GM18498 (cell line): Measurements from ENCODE around the gene TMEM121B.
A peak's percentile ranks its signal among the peaks of the same experiment; 100 is the strongest.
"Not testable (repeated sequence)": the region's sequence is repeated elsewhere in the genome, so short reads cannot be mapped to it uniquely, and the experiment has no call there.

Source experiments
- ATAC-seq: cut with Tn5 transposase; IDR thresholded peaks from one replicate; pipeline ENCODE4 v1.9.1; 2021; ENCODE audit warnings: mild to moderate bottlenecking, moderate library complexity; ENCODE audit not compliant: unreplicated experiment

The TMEM121B gene

GRCh38 chr22:17121233-17122195 lies at the start of gene TMEM121B:
Gene TMEM121B (minus strand): TSS chr22:17121360. CDS start chr22:17121127, 233 bp downstream.
- no peak for ATAC-seq

DNA sequence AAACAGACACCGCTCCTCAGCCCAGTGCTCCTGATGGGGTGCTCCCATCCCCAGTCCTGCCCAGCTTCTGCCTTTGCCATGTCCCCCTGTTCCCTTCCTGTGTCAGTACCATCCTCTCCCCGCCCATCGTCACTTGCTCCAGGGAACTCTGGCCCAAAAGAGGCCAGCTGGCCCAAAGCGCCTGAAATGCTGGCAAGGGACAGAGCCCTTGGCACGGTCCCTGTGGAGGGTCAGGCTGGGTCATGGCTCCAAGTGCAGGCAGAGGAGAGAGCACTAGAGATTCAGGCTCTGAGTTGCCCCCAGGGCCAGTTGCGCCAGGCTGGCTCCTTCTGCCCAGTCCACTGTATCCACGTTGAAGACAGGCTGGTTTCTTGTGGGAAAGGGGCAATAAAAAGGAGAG lies 46.3 kb upstream of the TMEM121B start:
- no peak for ATAC-seq

GRCh38 chr22:17164392-17165024 lies 43.3 kb upstream of the TMEM121B start:
- ATAC-seq, result no peak

- no peak for ATAC-seq
Observed at GRCh38 chr22:17162731-17163130, 41.6 kb upstream of the TMEM121B start.

GRCh38 chr22:17161991-17162390 lies 40.8 kb upstream of the TMEM121B start:
- ATAC-seq, result no peak

DNA sequence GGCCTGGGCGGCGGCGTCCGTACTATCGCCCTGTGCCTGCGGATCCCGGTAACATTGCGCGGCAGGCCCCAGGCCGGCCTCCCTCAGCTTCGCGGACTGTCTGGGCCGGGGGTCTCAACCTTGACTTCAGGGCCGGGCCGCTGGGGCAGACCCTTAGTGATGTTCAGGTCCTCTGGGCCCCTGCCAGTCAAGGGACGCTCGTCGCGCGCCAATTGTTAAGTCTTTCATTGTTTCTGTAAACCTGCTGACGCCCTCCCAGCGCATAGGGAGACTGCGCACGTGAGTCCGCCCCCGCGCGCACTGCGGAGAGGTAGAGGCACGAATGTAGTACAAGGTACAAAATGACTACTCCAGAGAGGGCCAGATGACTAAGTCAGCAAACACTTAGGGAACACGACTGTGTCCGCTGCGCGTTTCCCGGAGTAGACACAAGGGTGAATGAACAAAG lies 38.4 kb upstream of the TMEM121B start:
- peak; percentile 14 for ATAC-seq

DNA sequence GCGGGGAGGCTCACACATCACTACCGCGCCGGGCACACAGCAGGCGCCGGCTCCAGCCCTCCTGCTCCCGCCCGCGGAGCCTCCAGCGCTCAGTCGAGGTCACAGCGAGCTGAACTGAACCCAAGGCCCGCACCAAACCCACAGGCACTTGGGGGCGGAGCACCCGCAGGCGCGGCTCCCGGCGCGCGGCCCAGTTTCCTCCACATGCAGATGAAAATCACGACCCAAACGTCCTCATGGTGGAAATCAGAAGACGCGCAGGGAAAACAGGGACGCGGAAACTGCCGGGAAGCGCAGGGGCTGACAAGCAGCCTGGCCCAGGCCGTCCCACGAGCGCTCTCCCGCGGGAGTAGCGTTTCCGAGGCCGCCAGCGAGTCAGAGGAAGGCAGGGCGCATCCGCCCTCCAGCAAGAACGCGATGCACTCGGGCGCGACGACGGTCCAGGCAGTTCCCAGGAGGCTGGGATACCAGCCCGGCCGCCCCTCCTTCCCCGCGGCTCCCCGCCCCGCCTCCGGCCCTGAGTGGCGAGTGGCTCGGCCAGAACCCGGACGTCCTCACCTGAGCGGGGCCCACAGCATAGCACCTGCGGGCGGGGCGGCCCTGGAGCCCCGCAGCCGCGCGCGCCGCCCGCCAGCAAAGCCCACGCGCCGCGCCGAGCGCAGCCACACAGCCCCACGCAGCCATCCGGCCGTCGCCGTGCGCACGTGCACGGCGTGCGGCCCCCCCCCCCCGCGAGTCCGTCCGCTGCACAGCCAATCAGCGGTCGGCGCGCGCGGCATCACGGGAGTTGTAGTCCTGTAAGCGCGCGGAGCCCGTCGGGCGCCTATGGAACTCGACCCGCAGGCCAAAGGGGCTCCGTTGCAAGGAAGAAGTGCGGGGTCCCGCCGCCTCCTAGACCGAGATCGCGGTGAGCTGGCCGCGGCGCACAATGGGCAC lies 37.7 kb upstream of the TMEM121B start, which contains the start of gene HDHD5:
TSS of gene HDHD5 (minus strand) at position 710 of the 936 bp plus-strand sequence. CDS start at position 684, 26 bp downstream.
- peak; percentile 69 for ATAC-seq

DNA sequence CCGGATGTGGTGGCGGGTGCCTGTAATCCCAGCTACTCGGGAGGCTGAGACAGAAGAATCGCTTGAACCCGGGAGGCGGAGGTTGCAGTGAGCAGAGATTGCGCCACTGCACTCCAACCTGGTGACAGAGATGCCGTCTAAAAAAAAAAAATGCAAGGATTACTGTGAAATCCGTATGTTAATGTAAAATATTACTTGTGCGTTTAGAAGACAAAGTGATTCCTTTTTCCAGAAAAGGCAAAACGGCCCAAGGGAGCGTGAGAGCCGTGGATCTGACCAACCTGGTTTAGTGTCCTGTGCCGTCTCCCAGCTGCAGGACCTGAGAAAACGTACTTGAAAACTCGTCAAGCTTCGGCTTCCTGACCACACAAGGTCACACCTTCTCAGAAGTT lies 37.0 kb upstream of the TMEM121B start:
- no peak for ATAC-seq

DNA sequence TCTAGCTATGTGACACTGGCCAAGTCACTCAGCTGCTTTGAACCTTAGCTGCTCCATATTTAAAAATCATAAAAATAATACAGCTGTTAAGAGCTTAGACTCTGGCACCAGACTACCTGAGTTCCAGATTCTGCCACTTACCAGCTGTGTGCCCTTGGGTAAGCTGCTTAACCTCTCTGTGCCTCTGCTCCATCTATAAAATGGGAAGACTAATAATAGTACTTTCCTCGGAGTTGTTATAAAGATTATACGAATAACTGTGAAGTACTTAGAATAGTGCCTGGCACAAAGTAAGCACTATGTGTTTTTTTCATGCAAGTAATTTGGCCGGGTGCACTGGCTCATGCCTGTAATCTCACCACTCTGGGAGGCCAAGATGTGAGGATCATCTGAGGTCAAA lies 36.6 kb upstream of the TMEM121B start:
- ATAC-seq, result no peak

GRCh38 chr22:17155941-17156340 lies 34.8 kb upstream of the TMEM121B start:
- no peak for ATAC-seq

GRCh38 chr22:17152971-17153370 lies 31.8 kb upstream of the TMEM121B start:
- no peak for ATAC-seq

- ATAC-seq, result no peak
Observed at GRCh38 chr22:17152340-17152739, 31.2 kb upstream of the TMEM121B start.

GRCh38 chr22:17149076-17149815 lies 28.1 kb upstream of the TMEM121B start:
- ATAC-seq, result no peak

GRCh38 chr22:17147458-17147857 lies 26.3 kb upstream of the TMEM121B start:
- not testable (repeated sequence) for ATAC-seq

DNA sequence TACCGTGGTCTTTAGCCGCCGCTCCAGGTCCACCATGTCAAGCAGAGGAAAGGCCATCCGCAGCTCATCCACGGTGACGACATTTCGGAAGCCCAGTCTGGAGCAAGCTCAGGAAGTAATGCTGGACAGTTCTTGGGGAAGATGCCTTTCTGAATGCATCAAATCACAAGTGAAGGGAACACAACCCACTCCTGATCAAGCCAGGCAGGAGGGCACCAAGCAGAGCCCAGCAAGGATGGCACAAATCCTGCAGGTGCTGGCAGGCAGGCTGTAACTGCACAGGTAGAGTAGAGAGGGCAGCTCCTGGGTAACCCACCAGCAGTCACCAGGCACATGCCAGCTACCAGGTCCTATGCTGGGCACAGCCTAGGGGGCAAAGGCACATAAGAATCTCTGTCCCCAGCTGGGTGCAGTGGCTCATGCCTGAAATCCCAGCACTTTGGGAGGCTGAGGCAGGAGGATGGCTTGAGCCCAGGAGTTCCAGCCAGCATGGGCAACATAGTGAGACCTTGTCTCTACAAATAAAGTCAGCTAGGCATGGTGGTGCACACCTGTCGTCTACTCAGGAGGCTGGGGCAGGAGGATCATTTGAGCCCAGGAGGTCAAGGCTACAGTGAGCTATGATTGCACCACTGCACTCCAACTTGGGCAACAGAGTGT lies 24.0 kb upstream of the TMEM121B start:
- no peak for ATAC-seq

DNA sequence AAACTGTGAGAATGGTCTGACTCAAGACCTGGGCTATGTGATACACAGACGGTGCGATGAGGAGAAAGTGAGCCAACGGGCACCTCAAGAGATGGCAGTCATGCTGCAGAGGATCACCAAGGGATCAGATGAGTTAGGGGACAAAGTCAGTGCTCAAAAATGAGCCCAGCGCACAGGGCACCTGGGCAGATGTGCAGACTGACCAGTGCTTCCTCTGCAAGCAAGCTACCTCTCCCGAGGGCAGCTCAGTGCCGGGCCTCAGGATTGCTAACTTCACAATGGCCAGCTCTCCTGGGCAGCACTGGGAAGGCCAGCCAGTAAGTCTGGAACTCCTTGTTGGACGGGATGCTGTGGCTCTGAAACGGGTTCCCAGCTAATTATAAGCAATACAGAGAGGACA lies 22.7 kb upstream of the TMEM121B start:
- no peak for ATAC-seq

DNA sequence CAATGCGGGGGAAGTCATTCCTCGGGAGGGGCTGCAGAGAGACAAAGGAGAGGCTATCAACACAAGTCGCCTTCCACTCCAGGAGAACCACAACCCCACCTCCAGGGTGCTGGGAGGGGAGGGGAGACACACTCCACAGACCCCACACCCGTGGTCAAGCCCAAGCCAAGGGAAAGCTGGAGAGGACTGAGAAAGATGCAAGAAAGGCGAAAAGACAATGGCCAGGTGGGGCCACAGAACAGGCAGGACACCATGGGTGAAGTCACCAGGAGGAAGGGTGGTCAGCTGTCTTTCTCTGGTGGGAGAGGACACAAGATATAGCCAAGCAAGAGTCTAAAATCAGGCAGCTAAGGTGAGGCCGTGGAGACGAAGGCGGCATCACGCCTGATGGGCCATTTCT lies 21.9 kb upstream of the TMEM121B start:
- no peak for ATAC-seq

DNA sequence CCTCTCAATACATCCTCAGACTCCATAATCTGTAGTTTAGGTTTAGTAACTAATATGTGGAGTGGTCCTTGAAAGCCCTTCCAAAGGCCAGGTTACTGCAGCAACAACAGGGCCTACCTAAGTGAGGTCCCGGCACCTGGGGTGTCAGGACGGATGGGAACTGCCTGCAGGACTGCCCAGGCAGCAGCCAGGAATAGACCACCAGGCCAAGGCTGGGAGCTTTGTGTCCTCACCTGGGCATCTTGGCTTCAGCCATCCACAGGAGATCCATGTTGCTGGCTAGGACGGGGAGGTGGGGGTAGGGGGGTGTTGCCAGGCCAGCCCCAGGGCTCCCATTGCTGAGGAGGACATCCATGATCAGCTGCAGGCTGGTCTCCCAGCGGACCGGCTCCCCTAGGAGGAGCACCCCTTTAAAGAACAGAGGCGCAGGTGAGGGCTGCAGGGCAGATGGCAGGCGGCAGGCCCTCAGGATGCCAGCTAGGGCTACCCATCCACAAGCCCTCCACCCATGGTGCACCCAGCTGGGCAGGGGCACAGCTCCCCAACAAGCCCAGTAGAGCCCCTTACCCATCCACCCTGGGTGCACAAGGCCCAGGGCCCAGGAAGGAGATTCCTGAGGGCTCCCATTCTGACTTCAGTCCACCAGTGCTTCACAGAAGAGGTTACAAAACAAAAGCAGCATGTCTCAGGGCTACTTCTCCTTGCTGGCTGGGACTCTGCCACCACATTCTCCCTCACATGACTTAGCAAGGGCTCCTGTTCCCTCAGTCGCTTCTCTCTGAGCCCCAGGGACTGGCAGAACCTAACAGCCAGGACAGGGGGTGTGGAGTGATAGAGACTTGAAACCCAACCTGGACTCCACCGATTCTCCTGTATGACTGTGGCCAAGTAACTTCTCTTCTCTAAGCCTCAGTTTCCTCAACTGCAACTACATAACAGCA lies 19.9 kb upstream of the TMEM121B start:
- ATAC-seq, result no peak
